Neural cell (in vitro differentiated cells): ENCODE measurements around the gene OBSCN. TPM values are rescaled to one million over a fixed set of nuclear protein-coding genes. Genes with fewer than 3 reads are reported as not detected.

Experiments
- H2AFZ ChIP-seq: fragments of 200-600, 300-800 bp; sonication (generic), shearing (Covaris generic); 2 replicates; pipeline ENCODE4 v1.6.0; 2014; ENCODE audit warnings: low read depth, mild to moderate bottlenecking, antibody characterized with exemption, low read length, moderate library complexity
- H3F3A ChIP-seq: fragments of 200-600 bp; shearing (Covaris generic); 2 replicates; pipeline ENCODE4 v1.6.1; 2016; ENCODE audit warnings: mild to moderate bottlenecking, moderate library complexity, mixed read lengths, antibody characterized with exemption, low read length; ENCODE audit not compliant: insufficient read depth, poor library complexity, severe bottlenecking
- H3K27ac ChIP-seq: fragments of 200-600, 300-800 bp; sonication (generic), shearing (Covaris generic); 2 replicates; pipeline ENCODE4 v1.5.1; 2014; ENCODE audit warnings: mild to moderate bottlenecking, low read length, moderate library complexity
- H3K27me3 ChIP-seq: fragments of 300-800, 200-600 bp; sonication (generic), shearing (Covaris generic); 2 replicates; pipeline ENCODE4 v1.6.0; 2014; ENCODE audit warnings: mild to moderate bottlenecking, low read depth, low read length, moderate library complexity; ENCODE audit not compliant: insufficient read depth
- H3K36me3 ChIP-seq: fragments of 300-800, 200-600 bp; sonication (generic), shearing (Covaris generic); 2 replicates; pipeline ENCODE4 v1.5.1; 2014; ENCODE audit warnings: mild to moderate bottlenecking, antibody characterized with exemption, low read length, moderate library complexity; ENCODE audit not compliant: insufficient read depth
- H3K4me2 ChIP-seq: fragments of 300-800, 200-600 bp; sonication (generic), shearing (Covaris generic); 2 replicates; pipeline ENCODE4 v1.6.0; 2014; ENCODE audit warnings: mild to moderate bottlenecking, low read length
- H3K4me3 ChIP-seq: fragments of 300-800, 200-600 bp; sonication (generic), shearing (Covaris generic); 2 replicates; pipeline ENCODE4 v1.5.1; 2014; ENCODE audit warnings: mild to moderate bottlenecking, low read length, moderate library complexity
- H3K79me2 ChIP-seq: fragments of 200-600 bp; shearing (Covaris generic); replicated peaks from 2 replicates; pipeline ENCODE4 v1.6.0; 2014; ENCODE audit warnings: mild to moderate bottlenecking, low read length, moderate library complexity; ENCODE audit not compliant: insufficient read depth
- H3K9ac ChIP-seq: fragments of 300-800, 200-600 bp; sonication (generic), shearing (Covaris generic); 2 replicates; pipeline ENCODE4 v1.6.1; 2016; ENCODE audit warnings: mild to moderate bottlenecking, low read length, mixed read lengths
- H3K9me2 ChIP-seq: fragments of 200-600 bp; shearing (Covaris generic); 2 replicates; pipeline ENCODE4 v1.6.1; 2016; ENCODE audit warnings: mild to moderate bottlenecking, low read length, mixed read lengths; ENCODE audit not compliant: insufficient read depth
- H3K9me3 ChIP-seq: fragments of 200-600, 300-800 bp; sonication (generic), shearing (Covaris generic); 2 replicates; pipeline ENCODE4 v1.6.1; 2016; ENCODE audit warnings: mild to moderate bottlenecking, mixed run types, low read length, moderate library complexity, mixed read lengths
- H4K20me1 ChIP-seq: fragments of 200-600 bp; shearing (Covaris generic); 2 replicates; pipeline ENCODE4 v1.6.1; 2016; ENCODE audit warnings: mild to moderate bottlenecking, mixed run types; ENCODE audit not compliant: insufficient read depth
- EP300 ChIP-seq: fragments of 450-650 bp; conservative IDR thresholded peaks from 2 replicates; pipeline ENCODE4 v1.6.1; 2014; ENCODE audit warnings: antibody characterized with exemption, mild to moderate bottlenecking, moderate library complexity; ENCODE audit not compliant: poor library complexity, severe bottlenecking
- EZH2 ChIP-seq: fragments of 200-600, 300-800 bp; shearing (Covaris generic), sonication (generic); IDR thresholded peaks from 2 replicates; pipeline ENCODE4 v1.6.1; 2014; ENCODE audit warnings: antibody characterized with exemption, low read length, borderline replicate concordance, mild to moderate bottlenecking; ENCODE audit not compliant: insufficient read depth, poor library complexity, severe bottlenecking
- MXI1 ChIP-seq: fragments of 450-650 bp; conservative IDR thresholded peaks from 2 replicates; pipeline ENCODE4 v1.6.1; 2014; ENCODE audit warnings: antibody characterized with exemption, mild to moderate bottlenecking; ENCODE audit not compliant: poor library complexity, severe bottlenecking
- POLR2AphosphoS5 ChIP-seq: IDR thresholded peaks from 2 replicates; pipeline ENCODE4 v1.6.1; 2012
- RAD21 ChIP-seq: fragments of 450-650 bp; conservative IDR thresholded peaks from 2 replicates; pipeline ENCODE4 v1.6.1; 2014; ENCODE audit warnings: antibody characterized with exemption, mild to moderate bottlenecking, moderate library complexity
- SMC3 ChIP-seq: fragments of 450-650 bp; conservative IDR thresholded peaks from 2 replicates; pipeline ENCODE4 v1.6.1; 2014; ENCODE audit warnings: antibody characterized with exemption, mild to moderate bottlenecking, moderate library complexity; ENCODE audit not compliant: poor library complexity
- TAF1 ChIP-seq: IDR thresholded peaks from 2 replicates; pipeline ENCODE4 v1.6.1; 2012; ENCODE audit warnings: low read depth
- polyA plus RNA-seq: library from polyadenylated mRNA; depleted of rRNA; stranded (reverse); fragments of >200 nt; gene quantifications from 2 replicates; pipeline ENCODE4 v1.2.3, GENCODE V29; 2014
- TF ChIP-seq, protein P1 (sequence below): IDR thresholded peaks from 2 replicates; pipeline ENCODE4 v1.6.1; 2012; ENCODE audit warnings: borderline replicate concordance
- TF ChIP-seq, protein P2 (sequence below): fragments of 450-650 bp; IDR thresholded peaks from 2 replicates; pipeline ENCODE4 v1.5.1; 2014; ENCODE audit warnings: antibody characterized with exemption, mild to moderate bottlenecking, moderate library complexity; ENCODE audit not compliant: poor library complexity, severe bottlenecking

OBSCN gene
- polyA plus RNA-seq, 1 donor from 2014 or later, result 7.2 TPM

- Histone ChIP-seq H3K9me2 (no peaks in the 10 kb centered on the region), H3K9ac (no peak overlapping the region), H3K36me3 (no peaks in the 10 kb centered on the region), H4K20me1 (no peaks in the 10 kb centered on the region), H3K4me2 (no peak overlapping the region), H3K4me3 (no peak overlapping the region), H2AFZ (no peak overlapping the region), H3K9me3 (no peaks in the 10 kb centered on the region), H3K27ac (no peak overlapping the region), H3K79me2 (no peaks in the 10 kb centered on the region), H3F3A (no peaks in the 10 kb centered on the region), H3K27me3 (peaks cover 6% of the 10 kb centered on the region)
- TF ChIP-seq EP300 (no peak), POLR2AphosphoS5 (no peak), EZH2 (no peak), RAD21 (no peak), MXI1 (no peak)
Measured at GRCh38 chr1:228215663-228216116, 7.8 kb downstream of the OBSCN start.

GRCh38 chr1:228216371-228217320 is 8.8 kb downstream of the OBSCN start:
- no peak overlapping the region for H3K27ac ChIP-seq
- no peak overlapping the region for H3K4me2 ChIP-seq
- peaks cover 6% of the 10 kb centered on the region for H3K27me3 ChIP-seq
- no peaks in the 10 kb centered on the region for H3K9me3 ChIP-seq
- H3K9me2 ChIP-seq, result no peaks in the 10 kb centered on the region
- no peaks in the 10 kb centered on the region for H3K36me3 ChIP-seq
- H4K20me1 ChIP-seq, result no peaks in the 10 kb centered on the region
- TF ChIP-seq, protein P1, sequence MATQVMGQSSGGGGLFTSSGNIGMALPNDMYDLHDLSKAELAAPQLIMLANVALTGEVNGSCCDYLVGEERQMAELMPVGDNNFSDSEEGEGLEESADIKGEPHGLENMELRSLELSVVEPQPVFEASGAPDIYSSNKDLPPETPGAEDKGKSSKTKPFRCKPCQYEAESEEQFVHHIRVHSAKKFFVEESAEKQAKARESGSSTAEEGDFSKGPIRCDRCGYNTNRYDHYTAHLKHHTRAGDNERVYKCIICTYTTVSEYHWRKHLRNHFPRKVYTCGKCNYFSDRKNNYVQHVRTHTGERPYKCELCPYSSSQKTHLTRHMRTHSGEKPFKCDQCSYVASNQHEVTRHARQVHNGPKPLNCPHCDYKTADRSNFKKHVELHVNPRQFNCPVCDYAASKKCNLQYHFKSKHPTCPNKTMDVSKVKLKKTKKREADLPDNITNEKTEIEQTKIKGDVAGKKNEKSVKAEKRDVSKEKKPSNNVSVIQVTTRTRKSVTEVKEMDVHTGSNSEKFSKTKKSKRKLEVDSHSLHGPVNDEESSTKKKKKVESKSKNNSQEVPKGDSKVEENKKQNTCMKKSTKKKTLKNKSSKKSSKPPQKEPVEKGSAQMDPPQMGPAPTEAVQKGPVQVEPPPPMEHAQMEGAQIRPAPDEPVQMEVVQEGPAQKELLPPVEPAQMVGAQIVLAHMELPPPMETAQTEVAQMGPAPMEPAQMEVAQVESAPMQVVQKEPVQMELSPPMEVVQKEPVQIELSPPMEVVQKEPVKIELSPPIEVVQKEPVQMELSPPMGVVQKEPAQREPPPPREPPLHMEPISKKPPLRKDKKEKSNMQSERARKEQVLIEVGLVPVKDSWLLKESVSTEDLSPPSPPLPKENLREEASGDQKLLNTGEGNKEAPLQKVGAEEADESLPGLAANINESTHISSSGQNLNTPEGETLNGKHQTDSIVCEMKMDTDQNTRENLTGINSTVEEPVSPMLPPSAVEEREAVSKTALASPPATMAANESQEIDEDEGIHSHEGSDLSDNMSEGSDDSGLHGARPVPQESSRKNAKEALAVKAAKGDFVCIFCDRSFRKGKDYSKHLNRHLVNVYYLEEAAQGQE, result no peak
- TF ChIP-seq RAD21 (no peak), TAF1 (no peak), SMC3 (no peak), POLR2AphosphoS5 (no peak), MXI1 (no peak), EZH2 (no peak), EP300 (no peak)
- TF ChIP-seq, protein P2, sequence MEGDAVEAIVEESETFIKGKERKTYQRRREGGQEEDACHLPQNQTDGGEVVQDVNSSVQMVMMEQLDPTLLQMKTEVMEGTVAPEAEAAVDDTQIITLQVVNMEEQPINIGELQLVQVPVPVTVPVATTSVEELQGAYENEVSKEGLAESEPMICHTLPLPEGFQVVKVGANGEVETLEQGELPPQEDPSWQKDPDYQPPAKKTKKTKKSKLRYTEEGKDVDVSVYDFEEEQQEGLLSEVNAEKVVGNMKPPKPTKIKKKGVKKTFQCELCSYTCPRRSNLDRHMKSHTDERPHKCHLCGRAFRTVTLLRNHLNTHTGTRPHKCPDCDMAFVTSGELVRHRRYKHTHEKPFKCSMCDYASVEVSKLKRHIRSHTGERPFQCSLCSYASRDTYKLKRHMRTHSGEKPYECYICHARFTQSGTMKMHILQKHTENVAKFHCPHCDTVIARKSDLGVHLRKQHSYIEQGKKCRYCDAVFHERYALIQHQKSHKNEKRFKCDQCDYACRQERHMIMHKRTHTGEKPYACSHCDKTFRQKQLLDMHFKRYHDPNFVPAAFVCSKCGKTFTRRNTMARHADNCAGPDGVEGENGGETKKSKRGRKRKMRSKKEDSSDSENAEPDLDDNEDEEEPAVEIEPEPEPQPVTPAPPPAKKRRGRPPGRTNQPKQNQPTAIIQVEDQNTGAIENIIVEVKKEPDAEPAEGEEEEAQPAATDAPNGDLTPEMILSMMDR, result no peak
- H3K9ac ChIP-seq, result no peak overlapping the region
- no peak overlapping the region for H3K4me3 ChIP-seq
- no peaks in the 10 kb centered on the region for H3F3A ChIP-seq
- H3K79me2 ChIP-seq, result no peaks in the 10 kb centered on the region
- no peak overlapping the region for H2AFZ ChIP-seq
